Prostate gland (tissue), 2 donors: Measurements from ENCODE around the gene SMIM38.

ENCODE experiments used
- CTCF ChIP-seq, 4 experiments: fragments of 200-600 bp in 2 of 4; fragments of 450-650 bp in 2 of 4; sonication (generic) in 2 of 4; IDR thresholded peaks; 1 replicate in 3 of 4; 2 replicates in 1 of 4; pipeline ENCODE4 v1.5.1; 2016 to 2019; ENCODE audit warnings: antibody characterized with exemption in 4 of 4, mild to moderate bottlenecking in 2 of 4, moderate library complexity in 2 of 4
- POLR2A ChIP-seq: fragments of 450-650 bp; IDR thresholded peaks from one replicate; pipeline ENCODE4 v1.6.1; 2016; ENCODE audit warnings: antibody characterized with exemption, mild to moderate bottlenecking

- no peak for TF ChIP-seq CTCF (IDR thresholded peaks at IDR 0.05)
- no peak for TF ChIP-seq POLR2A
These were observed 42.5 kb upstream of the SMIM38 start for GRCh38 chr11:69113226-69113625.
